LHCN-M2 (cell line): ENCODE data around the gene CCDC171. TPM values are rescaled to one million over a fixed set of nuclear protein-coding genes. Genes with fewer than 3 reads are reported as not detected.
A peak's percentile ranks its signal among the peaks of the same experiment; 100 is the strongest.

Experiments
- DNase-seq: peaks from one replicate; pipeline ENCODE4 v3.0.0-alpha.2; 2012; ENCODE audit warnings: low read depth
- total RNA-seq: library from RNA; depleted of rRNA; stranded (reverse); fragments of >200 nt; gene quantifications from 2 replicates; pipeline ENCODE4 v1.2.3, GENCODE V29; 2014; rRNA removed

The CCDC171 gene
- total RNA-seq, 1 experiment from 2014 or later: 1.7 TPM

GRCh38 chr9:15999422-16000339, 446.8 kb downstream of the CCDC171 start:
- peak; percentile 98 for DNase-seq

GRCh38 chr9:16000811-16001210, 448.0 kb downstream of the CCDC171 start:
- no peak for DNase-seq

GRCh38 chr9:16001856-16002255, 449.0 kb downstream of the CCDC171 start:
- peak; percentile 64 for DNase-seq

GRCh38 chr9:16002816-16003215, 450.0 kb downstream of the CCDC171 start:
- no peak for DNase-seq

- DNase-seq: no peak
These were observed 450.9 kb downstream of the CCDC171 start for GRCh38 chr9:16003785-16004184.

GRCh38 chr9:16004613-16005012, 451.8 kb downstream of the CCDC171 start:
- no peak for DNase-seq

- no peak for DNase-seq
These were observed 457.4 kb downstream of the CCDC171 start for GRCh38 chr9:16010221-16010620.

- peak; percentile 66 for DNase-seq
These were observed 459.8 kb downstream of the CCDC171 start for GRCh38 chr9:16012621-16013020.

- DNase-seq: no peak
These were observed 460.5 kb downstream of the CCDC171 start for GRCh38 chr9:16013366-16013765.

- no peak for DNase-seq
These were observed 461.0 kb downstream of the CCDC171 start for GRCh38 chr9:16013826-16014225.

- DNase-seq: no peak
These were observed 469.4 kb downstream of the CCDC171 start for GRCh38 chr9:16022228-16022627.

GRCh38 chr9:16023446-16023845, 470.6 kb downstream of the CCDC171 start:
- peak; percentile 91 for DNase-seq

Other genes with a start within 250 kb of the CCDC171 start
- 9.0 and 9.2 TPM in 2 replicates for gene TTC39B, start 245.8 kb upstream of the CCDC171 start, total RNA-seq
- 41.0 and 42.3 TPM in 2 replicates for gene SNAPC3, start 130.2 kb upstream of the CCDC171 start, total RNA-seq
- 50.5 and 57.9 TPM in 2 replicates for gene PSIP1, start 42.1 kb upstream of the CCDC171 start, total RNA-seq